Stimulated activated CD8-positive, alpha-beta memory T cell treated with anti-CD3 and anti-CD28 coated beads, Interleukin-4, amount 100 ng/mL, for 4 hours (primary cell): Measurements from ENCODE around the gene JAK2.
"Not testable (repeated sequence)": the region's sequence is repeated elsewhere in the genome, so short reads cannot be mapped to it uniquely, and the experiment has no call there.

Source experiments
- DNase-seq, 2 donors: peaks; one replicate each; pipeline ENCODE4 v3.0.0-alpha.2; 2020; ENCODE audit warnings: low read depth in 2 of 2, low spot score in 1 of 2

The JAK2 gene

GRCh38 chr9:4984621-4985385 lies at the start of gene JAK2:
Gene JAK2, plus strand, starts transcription at chr9:4985272. Its CDS starts 36,716 bp downstream, at chr9:5021988.
- DNase-seq = peak; percentile 45 to 64

- no peak for DNase-seq
These were observed 48.8 kb upstream of the JAK2 start for GRCh38 chr9:4936277-4936676.

- no peak for DNase-seq
These were observed 48.2 kb upstream of the JAK2 start for GRCh38 chr9:4936823-4937222.

GRCh38 chr9:4937446-4937845 lies 47.6 kb upstream of the JAK2 start:
- no peak for DNase-seq

- no peak for DNase-seq
These were observed 46.6 kb upstream of the JAK2 start for GRCh38 chr9:4938496-4938895.

GRCh38 chr9:4939118-4939561 lies 45.9 kb upstream of the JAK2 start:
- DNase-seq = no peak

- not testable (repeated sequence) for DNase-seq
These were observed 42.9 kb upstream of the JAK2 start for GRCh38 chr9:4942042-4942691.

GRCh38 chr9:4943346-4943745 lies 41.7 kb upstream of the JAK2 start:
- DNase-seq = no peak

GRCh38 chr9:4944431-4945211 lies 40.5 kb upstream of the JAK2 start:
- not testable (repeated sequence) for DNase-seq

- no peak for DNase-seq
These were observed 38.1 kb upstream of the JAK2 start for GRCh38 chr9:4946937-4947336.

GRCh38 chr9:4955836-4956235 lies 29.2 kb upstream of the JAK2 start:
- no peak for DNase-seq

GRCh38 chr9:4959031-4959430 lies 26.0 kb upstream of the JAK2 start:
- no peak for DNase-seq

- no peak for DNase-seq
These were observed 23.0 kb upstream of the JAK2 start for GRCh38 chr9:4962085-4962484.

- DNase-seq = no peak
These were observed 20.5 kb upstream of the JAK2 start for GRCh38 chr9:4964540-4964939.

GRCh38 chr9:4965174-4965821 lies 19.8 kb upstream of the JAK2 start:
- DNase-seq = no peak

GRCh38 chr9:4967523-4967922 lies 17.5 kb upstream of the JAK2 start:
- DNase-seq = no peak

GRCh38 chr9:4969130-4969529 lies 15.9 kb upstream of the JAK2 start:
- DNase-seq = no peak

- DNase-seq = peak in 1 of 2 donors; percentile 35
These were observed 14.0 kb upstream of the JAK2 start for GRCh38 chr9:4970970-4971641.

- DNase-seq = no peak
These were observed 11.8 kb upstream of the JAK2 start for GRCh38 chr9:4973246-4973645.

- no peak for DNase-seq
These were observed 11.2 kb upstream of the JAK2 start for GRCh38 chr9:4973902-4974301.

GRCh38 chr9:4979239-4979638 lies 5.8 kb upstream of the JAK2 start:
- no peak for DNase-seq
